Myocyte (in vitro differentiated cells): Measurements from ENCODE around the gene EFCAB6. TPM values are rescaled to one million over a fixed set of nuclear protein-coding genes. Genes with fewer than 3 reads are reported as not detected.

Source experiments
- DNase-seq: peaks from one replicate; pipeline ENCODE4 v3.0.0-alpha.2; 2012; ENCODE audit warnings: low read depth
- total RNA-seq: library from RNA; depleted of rRNA; stranded (reverse); fragments of >200 nt; gene quantifications from 2 replicates; pipeline ENCODE4 v1.2.3, GENCODE V29; 2014

EFCAB6 gene
- total RNA-seq, 1 donor from 2014 or later: 2.7 TPM

DNA sequence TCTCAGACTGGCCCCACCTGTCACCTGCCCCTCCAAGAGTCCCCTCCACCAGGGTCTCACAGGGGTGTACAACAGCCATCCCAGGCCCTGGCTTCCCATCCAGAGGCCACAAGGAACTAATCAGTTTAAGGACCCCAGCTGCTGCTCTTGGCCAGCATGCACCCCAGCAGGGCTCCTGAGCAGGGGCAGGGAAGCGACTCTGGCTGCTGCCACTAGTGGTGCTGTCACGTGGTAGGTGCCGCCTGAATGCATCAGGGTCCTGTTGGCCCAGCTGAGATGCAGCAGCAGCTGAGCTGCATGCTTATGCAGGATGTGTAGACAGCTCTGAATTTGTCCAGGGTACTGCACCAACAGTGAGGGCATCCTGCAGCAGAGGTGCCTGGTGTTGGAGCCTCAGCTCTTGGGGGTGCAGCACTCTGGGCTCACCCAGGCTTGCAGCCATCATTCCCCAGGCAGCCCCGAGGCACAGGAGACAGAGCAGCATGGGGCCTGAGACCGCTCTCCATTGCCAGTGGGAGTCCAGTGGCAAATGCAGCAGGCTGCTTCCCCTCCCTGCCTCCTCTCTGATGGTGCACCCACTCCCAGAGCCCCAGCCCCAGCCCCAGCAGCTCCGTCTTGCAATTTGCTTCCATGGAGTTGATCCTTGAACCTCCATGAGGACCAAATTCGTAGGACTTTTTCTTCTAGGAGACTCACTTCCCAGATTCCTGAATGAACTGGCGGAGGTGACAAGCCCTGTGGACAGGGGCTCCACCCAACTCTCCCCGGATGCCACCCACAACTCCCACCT is 301.6 kb downstream of the EFCAB6 start:
- no peak for DNase-seq

DNA sequence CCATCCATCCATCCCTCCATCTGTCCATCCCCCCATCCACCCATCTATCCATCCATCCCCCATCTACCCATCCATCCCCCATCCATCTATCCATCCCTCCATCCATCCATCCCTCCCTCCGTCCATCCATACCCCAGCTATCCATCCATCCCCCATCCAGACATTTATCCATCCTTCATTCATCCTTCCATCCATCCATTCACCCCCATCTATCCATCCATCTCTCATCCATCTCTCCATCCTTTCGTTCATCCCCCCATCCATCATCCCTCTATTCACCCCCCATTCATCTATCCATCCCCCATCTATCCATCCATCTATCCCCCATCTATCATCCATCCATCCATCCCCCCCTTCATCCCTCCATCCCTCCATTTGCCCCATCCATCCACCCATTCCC is 302.8 kb downstream of the EFCAB6 start:
- no peak for DNase-seq

DNA sequence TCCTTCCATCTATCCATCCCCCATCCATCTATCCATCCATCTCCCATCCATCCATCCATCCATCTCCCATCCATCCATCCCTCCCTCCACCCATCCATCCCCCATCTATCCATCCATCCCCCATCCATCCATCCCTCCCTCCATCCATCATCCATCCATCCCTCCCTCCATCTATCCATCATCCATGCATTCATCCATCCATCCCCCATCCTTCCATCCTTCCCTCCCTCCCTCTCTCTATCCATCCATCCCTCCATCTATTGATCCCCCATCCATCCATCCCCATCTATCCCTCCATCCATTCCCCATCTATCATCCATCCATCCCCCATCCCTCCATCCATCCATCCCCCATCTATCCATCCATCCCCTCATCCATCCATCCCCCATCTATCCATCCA is 303.6 kb downstream of the EFCAB6 start:
- no peak for DNase-seq

DNA sequence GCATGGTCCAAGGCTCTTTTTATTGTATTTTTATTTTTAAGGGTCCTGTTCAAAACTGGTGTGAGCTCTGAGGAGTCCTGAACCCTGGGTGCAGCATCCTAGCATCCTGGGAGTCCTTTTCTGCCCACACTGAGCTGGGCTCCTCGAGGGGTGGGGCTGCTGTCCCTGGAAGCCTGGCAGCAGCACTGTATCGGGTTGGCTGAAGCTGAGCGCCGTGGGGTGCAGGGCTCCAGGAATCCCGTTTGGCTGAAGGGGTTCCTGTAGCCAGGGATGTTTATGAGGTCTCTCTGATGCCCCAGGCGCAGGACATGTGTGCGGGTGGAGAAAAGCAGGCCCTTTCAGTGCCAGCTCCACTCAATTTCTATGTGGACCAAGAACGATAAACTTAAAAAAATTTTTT is 304.9 kb downstream of the EFCAB6 start:
- no peak for DNase-seq

DNA sequence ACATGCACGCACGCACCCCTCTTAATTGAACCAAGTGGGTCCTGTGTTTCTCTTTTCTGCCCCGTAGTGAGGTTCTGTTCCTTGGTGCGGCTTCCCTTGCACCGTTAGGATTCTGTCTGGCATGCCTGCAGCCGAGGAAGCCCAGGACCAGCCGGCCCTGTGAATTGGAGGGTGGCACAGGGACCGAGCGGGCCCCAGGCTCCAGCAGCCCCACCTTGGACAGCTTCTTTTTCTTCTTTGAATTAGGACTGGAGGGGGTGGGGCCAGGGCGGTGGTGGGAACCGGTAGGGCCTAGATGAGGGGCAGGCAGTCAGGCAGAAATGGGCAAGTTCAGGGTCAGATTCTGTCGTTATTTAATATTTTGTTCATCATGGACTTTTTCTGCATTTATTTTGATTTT is 305.6 kb downstream of the EFCAB6 start:
- no peak for DNase-seq

DNA sequence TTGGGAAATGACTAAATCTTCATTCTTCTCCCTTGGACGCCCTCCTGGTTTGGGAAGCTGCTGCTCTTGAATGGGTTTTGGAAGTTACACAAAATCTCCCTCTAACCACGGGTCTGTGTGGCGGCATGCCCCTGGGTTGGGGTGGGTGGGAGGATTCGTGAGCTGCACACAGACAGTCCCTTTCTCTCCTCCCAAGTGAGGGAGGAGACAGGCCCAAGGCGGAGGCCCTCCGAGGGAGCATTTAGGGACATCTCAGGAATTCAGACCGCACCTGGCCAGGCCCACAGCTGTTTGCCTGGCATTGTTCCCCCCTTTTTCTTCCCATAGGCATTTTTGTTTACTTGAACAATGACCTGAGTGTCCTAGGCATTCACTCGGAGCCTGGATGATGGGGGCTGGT is 306.2 kb downstream of the EFCAB6 start:
- DNase-seq: no peak

DNA sequence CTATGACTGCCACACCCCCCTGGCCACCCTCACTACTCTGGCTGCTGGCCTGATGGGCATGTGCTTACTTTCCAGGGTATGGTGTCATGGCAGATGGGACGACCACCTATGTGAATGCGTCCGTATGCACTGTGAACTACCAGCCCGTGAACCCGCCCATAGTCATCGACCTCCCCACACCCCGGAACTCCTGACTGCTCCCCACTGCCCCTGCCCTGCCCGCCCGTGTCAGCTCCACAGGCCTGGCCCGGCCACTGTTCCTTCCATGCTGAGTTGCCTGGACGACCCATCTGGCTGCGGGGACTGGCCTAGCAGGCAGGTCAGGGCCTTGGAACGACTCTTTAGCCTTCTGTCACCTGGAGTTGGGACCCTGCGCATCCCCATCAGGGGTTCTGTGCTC is 306.7 kb downstream of the EFCAB6 start:
- no peak for DNase-seq

DNA sequence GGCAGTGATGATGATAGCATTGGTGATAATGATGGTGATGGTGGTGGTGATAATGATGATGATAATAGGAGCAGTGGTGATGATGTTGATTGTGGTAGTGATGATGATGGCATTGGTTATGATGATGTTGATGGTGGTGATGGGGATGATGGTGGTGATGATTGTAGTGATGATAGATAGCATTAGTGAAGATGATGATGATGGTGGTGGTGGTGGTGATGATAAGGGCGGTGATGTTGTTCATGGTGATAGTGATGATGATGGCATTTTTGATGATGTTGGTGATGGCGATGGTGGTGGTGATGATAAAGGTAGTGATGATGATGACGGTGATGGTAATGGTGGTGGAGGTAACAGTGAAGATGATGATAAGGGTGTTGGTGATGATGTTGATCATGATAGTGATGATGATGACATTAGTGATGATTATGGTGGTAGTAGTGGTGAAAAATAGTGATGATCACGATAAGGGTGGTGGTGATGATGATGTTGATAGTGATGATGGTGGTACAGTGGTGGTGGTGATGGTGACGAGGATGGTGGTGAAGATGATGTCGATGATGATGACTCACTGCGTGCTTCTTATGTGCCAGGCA is 307.3 kb downstream of the EFCAB6 start:
- no peak for DNase-seq

DNA sequence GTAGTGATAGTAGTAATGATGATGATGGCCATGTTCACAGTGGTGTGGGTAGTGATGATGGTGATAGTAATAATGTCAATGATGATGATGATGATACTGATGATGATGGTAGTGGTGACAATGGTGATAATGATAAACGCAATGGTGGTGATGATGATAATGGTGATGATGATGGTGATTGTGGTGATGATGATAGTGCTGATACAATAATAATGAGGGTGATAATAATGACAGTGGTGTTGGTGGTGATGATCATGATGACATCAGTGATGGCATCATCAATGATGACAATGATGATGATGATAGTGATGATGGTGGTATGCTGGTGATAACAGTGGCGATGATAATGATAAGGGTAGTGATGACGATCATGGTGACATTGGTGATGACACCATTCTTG is 308.0 kb downstream of the EFCAB6 start:
- DNase-seq: no peak

DNA sequence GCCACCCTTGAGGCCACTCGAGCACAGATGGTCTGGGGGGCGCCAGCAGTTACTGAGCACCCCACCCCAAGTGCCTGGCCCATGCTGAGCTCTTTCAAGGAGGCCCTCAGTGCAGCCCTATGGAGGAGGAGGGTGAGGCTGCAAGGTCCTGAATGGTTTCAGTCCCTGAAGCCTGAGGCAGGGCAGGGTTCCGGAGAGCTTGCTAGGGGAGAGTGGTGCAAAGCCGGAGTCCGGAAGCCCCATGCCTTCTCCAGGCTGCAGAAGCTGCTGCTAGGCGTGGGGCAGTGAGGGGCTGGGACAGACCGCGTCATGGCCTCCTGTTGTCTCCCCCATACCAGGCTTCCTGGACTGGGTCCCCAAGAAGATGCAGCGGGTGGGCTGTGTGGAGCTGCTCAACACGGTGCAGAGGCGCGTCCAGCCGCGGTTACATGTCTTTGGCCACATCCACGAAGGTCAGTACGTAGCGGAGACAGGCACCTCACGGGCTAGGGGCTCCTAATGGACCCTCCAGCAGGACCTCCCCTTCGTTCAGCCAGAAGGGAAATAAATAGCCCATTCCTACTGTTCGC is 309.7 kb downstream of the EFCAB6 start:
- DNase-seq: no peak

DNA sequence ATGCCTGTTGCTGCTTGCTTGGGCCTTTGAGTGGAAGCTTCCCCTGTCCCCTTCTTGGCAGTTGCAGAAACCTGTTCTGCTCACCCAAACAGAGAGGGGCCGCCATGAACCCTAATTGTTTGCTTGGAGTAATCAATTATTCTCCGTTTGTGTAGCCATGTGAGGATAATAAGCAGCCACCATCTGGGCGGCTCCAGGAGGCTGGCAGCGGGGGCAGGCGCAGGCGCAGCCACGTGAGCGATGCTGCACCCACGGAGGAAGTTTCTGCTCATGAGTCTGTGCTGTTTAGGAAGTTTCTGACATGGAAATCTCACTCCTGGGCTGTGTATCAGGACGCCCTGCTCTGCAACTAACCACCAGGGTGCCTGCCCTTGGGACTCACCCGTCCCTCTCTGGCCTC is 310.2 kb downstream of the EFCAB6 start:
- DNase-seq: no peak

DNA sequence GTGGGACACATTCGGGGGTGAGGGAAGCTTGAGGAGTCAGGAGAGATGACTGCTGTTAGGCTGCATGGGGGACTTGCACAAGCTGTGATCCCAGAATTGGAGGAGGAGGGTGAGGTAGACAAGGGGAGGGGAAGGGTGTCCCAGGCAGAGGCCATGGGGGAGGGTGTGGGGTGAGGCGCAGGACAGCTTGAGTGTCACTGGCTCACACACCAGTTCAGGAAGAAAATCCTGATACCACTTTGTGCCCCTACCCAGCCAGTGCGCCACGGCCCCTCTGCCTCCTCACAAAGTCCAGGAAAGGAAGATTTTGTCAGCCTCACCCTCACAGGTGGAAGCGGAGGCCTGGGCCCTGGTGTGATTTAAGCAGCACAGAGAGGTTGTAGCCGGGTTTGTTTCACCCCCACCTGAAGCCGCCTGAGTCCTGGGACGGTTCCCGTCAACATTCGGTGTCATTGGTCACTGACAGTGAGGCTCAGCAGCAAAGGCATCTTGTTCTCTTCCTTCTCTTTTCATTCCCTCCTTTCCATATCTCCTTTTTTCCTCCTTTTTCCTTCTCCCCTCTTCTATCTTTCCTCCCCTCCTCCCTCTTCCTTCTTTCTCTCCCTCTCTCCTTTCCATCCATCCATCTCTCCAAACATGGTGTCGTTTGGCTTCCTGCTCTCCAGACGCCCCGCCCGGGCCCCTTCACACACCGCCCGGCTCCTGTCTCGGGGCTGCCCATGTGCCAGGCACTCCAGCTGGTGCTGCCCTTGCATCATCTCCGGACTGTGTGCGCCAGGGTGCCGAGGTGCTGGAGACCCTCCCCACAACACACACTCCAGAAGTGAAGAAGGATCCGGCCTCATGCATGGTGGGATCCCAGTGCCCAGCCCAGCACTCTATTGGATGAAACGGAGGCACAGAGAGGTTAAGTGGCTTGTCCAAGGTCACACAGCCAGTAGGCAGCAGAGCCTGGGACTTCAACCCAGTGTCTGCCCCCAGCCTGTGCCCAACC is 311.0 kb downstream of the EFCAB6 start:
- DNase-seq: no peak

DNA sequence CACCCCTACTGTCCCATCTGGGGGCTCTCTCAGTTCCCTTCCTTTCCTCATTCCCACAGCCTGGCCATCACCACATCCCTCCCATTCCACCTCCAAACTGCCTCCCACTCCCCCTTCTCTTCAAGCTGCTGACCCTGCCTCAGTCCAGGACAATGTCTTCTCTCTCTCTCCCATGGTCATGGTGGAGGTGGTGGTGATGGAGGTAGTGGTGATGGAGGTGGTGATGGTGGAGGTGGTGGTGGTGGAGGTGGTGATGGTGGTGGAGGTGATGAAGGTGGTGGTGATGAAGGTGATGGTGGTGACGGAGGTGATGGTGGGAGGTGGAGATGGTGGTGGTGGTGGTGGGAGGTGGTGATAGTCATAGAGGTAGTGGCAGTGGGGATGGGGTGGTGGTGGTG is 313.2 kb downstream of the EFCAB6 start:
- no peak for DNase-seq

DNA sequence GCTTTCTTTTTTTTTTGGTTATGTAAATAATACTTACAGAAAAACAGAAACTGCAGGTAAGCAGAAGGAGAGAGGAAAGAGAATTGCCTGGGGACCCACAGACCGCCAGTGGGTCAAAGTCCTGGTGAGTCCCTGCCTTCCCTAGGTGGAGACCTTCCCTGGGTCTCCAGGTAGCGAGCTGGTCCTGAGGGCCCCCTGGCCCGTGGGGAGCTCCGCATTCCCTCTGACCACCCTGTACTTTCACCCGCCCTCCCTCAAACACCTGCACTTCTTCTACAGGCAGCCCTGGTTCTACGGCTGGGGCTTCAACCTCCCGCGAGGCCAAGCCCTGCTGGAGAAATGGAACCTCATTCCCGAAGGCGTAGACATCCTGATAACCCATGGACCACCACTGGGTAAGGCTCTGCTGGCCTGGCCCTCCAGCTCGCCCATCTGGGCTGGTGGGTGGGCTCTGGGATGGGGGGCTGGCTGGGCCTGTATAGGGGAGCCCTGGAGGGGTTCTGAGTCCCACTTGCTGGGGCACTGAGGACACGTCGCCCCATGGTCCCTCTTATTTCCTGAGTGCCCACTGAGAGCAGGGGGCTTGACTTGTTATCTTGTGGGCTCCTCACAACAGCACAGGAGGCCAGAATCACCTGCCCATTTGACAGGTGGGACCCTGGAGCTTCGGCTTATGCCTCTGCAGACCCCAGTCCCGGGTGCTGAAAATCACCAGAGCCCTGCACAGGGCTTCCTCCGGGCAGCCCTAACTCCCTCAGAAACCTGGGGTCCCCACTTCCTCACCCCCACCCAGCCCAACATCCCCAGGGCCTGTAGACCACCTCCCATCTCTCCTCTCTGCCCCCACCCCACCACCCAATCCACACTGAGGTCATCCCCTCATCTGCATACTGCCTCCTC is 313.9 kb downstream of the EFCAB6 start:
- DNase-seq: no peak

DNA sequence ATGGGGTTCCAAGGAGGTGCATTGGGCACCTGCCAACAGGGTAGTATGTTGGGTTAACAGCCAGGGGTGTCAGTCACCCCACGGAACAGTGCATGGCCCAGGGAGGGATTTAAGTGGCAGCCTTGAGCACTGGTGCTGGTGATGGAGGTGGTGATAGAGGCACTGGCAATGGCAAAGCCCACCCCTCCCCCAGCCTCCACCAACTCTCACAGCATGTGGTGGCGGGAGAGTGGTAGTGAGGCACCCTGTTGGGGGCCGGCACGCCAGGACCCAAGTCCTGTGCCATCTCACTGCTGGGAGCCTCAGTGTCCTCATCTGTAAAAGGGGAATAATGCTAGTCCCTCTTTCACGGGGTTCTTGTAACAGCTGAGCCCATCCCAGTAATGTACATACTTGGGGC is 318.8 kb downstream of the EFCAB6 start:
- no peak for DNase-seq

DNA sequence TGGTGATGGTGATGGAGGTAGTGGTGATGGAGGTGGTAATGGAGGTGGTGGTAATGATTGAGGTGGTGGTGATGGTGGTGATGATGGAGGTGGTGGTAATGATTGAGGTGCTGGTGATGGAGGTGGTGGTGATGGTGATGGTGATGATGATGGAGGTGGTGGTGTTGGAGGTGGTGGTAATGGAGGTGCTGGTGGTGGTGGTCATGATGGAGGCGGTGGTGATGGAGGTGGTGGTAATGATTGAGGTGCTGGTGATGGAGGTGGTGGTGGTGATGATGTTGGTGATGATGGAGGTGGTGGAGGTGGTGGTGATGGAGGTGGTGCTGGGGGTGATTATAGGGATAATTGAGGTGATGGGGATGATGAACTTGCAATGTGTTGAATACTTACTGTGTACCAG is 320.4 kb downstream of the EFCAB6 start:
- DNase-seq: no peak

DNA sequence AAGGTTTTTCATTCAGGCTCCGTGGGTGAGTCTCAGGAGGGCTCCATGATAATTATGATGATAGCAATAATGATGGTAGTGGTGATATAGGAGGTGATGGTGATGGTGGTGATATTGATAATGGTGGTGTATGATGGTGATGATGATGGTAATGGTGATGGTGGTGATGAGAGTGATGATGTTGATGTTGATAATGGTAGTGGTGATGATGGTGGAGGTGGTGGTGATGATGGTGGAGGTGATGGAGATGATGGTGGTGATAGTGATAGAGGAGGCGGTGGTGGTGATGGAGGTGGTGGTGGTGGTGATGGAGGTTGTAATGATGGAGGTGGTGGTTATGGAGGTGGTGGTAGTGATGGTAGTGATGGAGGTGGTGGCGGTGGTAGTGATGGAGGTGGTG is 320.9 kb downstream of the EFCAB6 start:
- DNase-seq: no peak

DNA sequence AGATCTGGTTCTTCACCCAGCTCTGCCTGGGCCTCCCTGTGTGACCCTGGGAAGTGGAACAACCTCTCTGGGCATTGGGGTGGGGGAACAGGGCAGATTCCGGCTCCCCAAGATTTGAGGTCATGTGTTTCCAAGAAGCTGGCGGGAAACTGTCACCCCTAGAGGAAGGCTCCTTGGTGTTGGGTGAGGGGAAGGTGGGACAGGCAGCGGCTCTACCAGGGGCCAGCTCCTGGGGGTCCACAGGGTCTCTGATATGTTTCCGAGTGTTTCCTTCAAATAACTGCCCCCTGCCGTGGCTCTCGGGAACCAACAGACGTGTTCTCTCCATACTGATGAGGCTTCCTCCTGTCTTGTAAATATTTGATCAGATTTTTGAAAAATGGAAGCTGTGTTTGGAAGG is 321.8 kb downstream of the EFCAB6 start:
- no peak for DNase-seq

DNA sequence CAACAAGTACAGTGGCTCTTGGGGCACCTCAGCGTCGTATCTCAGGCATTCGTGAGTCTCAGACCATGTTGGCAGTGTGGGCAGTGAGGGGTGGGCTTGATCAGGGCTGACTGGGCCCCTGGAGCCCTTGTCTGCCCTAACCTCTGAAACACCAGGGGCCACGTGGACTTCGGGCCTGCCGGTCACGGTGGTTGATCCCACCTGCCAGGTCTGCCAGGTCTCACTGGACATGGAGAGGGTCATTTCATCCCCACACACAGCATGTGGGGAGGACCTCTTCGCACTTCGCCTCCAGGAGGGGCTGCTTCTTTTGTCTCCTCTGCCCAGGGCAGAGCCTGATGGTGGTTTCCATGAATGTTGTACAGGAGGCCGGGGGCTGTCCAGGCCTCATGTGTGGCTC is 323.2 kb downstream of the EFCAB6 start:
- no peak for DNase-seq

DNA sequence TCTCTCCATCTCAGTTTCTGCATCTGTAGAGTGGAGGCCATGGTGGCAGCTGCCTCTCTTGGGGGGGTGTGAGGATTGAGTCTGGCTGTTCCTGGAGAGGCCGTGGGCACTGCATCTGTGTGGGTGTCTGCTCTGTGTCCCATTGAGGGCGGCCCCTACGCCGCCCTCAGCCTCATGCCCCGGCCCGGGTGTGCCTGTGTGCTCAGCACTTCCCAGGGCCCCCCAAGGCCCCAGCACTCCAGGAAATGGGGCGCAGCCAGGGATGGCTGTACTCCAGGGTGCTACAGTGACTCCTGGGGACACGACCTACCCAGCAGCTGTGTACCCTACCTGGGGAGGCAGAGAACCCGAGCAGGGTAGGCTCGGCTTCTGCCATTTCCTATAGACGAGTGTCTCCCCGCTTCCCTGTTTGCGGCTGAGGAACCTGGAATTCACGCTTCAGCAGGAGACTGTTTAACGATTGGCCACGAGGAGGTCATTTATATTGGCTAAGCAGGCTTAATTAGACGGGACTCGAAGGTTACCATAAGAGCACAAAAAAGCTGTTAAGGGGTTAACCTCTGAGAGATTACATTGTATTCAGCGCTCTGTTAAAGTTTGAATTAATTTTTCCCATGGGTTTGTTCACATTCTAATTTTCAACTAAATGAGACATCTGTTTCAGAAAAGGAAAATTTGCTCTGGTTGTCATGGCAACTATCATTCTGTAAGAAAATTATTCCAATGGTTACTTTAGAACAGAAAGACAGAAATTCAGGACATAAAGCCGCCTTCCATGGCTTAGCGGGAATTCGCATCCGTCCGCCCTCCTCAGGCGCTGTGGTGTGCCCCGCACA is 323.9 kb downstream of the EFCAB6 start:
- DNase-seq: no peak
